NB4 (cell line): Measurements from ENCODE around the gene WDR33.

Experiments used
- MAX ChIP-seq: IDR thresholded peaks from 2 replicates; pipeline ENCODE4 v1.6.1; 2011; ENCODE audit warnings: low read depth, low read length
- MYC ChIP-seq: IDR thresholded peaks from 2 replicates; pipeline ENCODE4 v1.6.1; 2011; ENCODE audit warnings: low read depth, low read length
- POLR2A ChIP-seq: IDR thresholded peaks from 2 replicates; pipeline ENCODE4 v1.6.1; 2011; ENCODE audit warnings: mild to moderate bottlenecking; ENCODE audit not compliant: insufficient read length; ENCODE audit errors: extremely low read depth
- TF ChIP-seq, protein P1 (sequence below): IDR thresholded peaks from one replicate; pipeline ENCODE4 v1.5.1; 2012; ENCODE audit warnings: low read depth, low read length

DNA sequence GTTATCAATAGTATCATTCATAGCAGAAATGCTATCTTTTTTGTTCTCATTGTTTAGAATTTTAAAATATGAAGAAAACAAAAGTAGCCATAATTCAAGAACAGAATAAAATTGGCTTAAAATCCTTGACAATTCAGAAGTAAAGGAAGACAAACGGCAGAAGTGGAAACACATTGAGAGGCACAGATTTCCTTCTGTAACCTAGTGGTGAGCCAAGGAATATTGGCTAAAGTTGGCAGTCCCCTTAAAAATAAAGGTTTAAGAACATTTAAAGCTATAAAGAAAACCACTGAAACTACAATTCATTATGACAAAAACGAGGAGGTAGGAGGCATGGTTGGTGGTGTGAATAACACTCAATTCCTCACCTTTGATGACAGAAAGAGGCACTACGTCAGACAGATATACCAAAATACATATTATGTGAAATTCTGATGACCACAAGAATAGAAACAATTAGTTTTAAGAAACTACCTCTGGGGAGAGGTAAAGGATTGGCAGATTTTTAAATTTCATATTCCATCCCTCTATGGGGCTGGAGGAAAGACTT, 67.4 kb downstream of the WDR33 start:
- TF ChIP-seq, protein P1, sequence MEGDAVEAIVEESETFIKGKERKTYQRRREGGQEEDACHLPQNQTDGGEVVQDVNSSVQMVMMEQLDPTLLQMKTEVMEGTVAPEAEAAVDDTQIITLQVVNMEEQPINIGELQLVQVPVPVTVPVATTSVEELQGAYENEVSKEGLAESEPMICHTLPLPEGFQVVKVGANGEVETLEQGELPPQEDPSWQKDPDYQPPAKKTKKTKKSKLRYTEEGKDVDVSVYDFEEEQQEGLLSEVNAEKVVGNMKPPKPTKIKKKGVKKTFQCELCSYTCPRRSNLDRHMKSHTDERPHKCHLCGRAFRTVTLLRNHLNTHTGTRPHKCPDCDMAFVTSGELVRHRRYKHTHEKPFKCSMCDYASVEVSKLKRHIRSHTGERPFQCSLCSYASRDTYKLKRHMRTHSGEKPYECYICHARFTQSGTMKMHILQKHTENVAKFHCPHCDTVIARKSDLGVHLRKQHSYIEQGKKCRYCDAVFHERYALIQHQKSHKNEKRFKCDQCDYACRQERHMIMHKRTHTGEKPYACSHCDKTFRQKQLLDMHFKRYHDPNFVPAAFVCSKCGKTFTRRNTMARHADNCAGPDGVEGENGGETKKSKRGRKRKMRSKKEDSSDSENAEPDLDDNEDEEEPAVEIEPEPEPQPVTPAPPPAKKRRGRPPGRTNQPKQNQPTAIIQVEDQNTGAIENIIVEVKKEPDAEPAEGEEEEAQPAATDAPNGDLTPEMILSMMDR, result no peak
- no peak for TF ChIP-seq POLR2A
- TF ChIP-seq MAX, result no peak
- TF ChIP-seq MYC, result no peak
